ENCODE data around the gene ZNF765. TPM values are rescaled to one million over a fixed set of nuclear protein-coding genes. Genes with fewer than 3 reads are reported as not detected.
"Not testable (repeated sequence)": the region's sequence is repeated elsewhere in the genome, so short reads cannot be mapped to it uniquely, and the experiment has no call there.

Gene ZNF765
- total and polyA plus RNA-seq, 2 donors (not counting 1 experiment from before 2014, with no cell fraction given) = 5.3 to 24.0 TPM

DNA sequence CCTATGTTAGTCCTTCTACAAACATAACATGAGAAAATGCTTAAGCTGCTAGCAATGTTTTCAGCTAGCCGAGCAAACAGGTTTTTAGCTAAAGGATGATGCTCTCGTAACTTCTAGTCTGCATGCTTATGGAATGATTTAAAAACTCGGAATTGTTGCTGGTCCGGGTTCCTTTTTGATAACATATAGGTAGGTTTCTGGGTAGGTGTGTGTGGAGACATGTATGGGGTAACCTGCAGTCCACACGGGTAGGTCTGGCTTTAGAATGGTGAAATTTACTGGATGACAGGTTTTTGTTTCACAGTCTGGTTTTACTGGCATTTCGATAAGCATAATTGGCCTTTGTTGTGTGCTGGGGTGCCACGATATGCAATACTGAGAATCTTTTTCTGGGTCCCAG lies 77.0 kb downstream of the ZNF765 start:
- Mint-ChIP-seq H3K4me3 (no peak overlapping the region), H3K27me3 (no peaks in the 10 kb centered on the region), H3K4me1 (peaks cover 28% of the 10 kb centered on the region), H3K27ac (no peak overlapping the region), H3K9me3 (ENCODE audit: insufficient read depth) (peaks cover 7% of the 10 kb centered on the region)
- H3K79me2 ChIP-seq (ENCODE audit: control insufficient read depth, insufficient read depth, low read length) = peaks cover 48% of the 10 kb centered on the region
- no peaks in the 10 kb centered on the region for H3K27me3 ChIP-seq (replicated peaks in 1 of 4; ENCODE audit: control extremely low read depth in 1 of 4, control insufficient read depth in 3 of 4, insufficient read depth in 4 of 4, low read length in 3 of 4)
- no peaks in the 10 kb centered on the region for H4K20me1 ChIP-seq (ENCODE audit: control insufficient read depth, insufficient read depth, low read length, poor library complexity, severe bottlenecking)
- H3K4me2 ChIP-seq (replicated peaks; ENCODE audit: low read depth, low read length, poor library complexity, severe bottlenecking) = no peak overlapping the region
- 91% methylated on average over 5 of the region's 7 CpGs for WGBS (ENCODE audit: insufficient coverage)
- peaks cover 3 to 10% of the 10 kb centered on the region in 2 donors for H3K4me1 ChIP-seq (ENCODE audit: control insufficient read depth in 2 of 2, insufficient read depth in 2 of 2, low read length in 2 of 2)
- intact Hi-C loops (cut with micrococcal nuclease) = no loop called here
- no peak overlapping the region for H3K9ac ChIP-seq (ENCODE audit: low read length)
- H3K4me3 ChIP-seq (ENCODE audit: control extremely low read depth in 1 of 5, extremely low read depth in 1 of 5, insufficient read depth in 1 of 5, low read depth in 2 of 5, low read length in 4 of 5) = no peak overlapping the region
- no peak overlapping the region for H2AFZ ChIP-seq (ENCODE audit: insufficient read depth, low read depth, low read length, poor library complexity, severe bottlenecking)
- POLR2A ChIA-PET = no interaction called here
- DNase-seq (no peak), ATAC-seq (ENCODE audit: low read depth) (no peak)
- no peak overlapping the region for H3K27ac ChIP-seq (ENCODE audit: low read length in 2 of 2)
- peaks cover 0 to 13% of the 10 kb centered on the region in 2 experiments for H3K36me3 ChIP-seq (replicated peaks in 1 of 2; ENCODE audit: control extremely low read depth in 1 of 2, control insufficient read depth in 1 of 2, extremely low read depth in 1 of 2, insufficient read depth in 2 of 2, low read length in 1 of 2)
- TF ChIP-seq, protein P1, sequence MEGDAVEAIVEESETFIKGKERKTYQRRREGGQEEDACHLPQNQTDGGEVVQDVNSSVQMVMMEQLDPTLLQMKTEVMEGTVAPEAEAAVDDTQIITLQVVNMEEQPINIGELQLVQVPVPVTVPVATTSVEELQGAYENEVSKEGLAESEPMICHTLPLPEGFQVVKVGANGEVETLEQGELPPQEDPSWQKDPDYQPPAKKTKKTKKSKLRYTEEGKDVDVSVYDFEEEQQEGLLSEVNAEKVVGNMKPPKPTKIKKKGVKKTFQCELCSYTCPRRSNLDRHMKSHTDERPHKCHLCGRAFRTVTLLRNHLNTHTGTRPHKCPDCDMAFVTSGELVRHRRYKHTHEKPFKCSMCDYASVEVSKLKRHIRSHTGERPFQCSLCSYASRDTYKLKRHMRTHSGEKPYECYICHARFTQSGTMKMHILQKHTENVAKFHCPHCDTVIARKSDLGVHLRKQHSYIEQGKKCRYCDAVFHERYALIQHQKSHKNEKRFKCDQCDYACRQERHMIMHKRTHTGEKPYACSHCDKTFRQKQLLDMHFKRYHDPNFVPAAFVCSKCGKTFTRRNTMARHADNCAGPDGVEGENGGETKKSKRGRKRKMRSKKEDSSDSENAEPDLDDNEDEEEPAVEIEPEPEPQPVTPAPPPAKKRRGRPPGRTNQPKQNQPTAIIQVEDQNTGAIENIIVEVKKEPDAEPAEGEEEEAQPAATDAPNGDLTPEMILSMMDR (IDR thresholded peaks at IDR 0.05) = no peak
- no peak for TF ChIP-seq EZH2 (IDR thresholded peaks at IDR 0.05; ENCODE audit: borderline replicate concordance, insufficient read depth, low read depth, low read length, poor library complexity, severe bottlenecking)
- CTCF ChIA-PET = interaction anchor here (0.7 kb wide), 1 partner anchor 48 kb away, joined by 3 read pairs; no protein-coding TSS in a partner anchor
- H3K9me3 ChIP-seq (ENCODE audit: control extremely low read depth in 1 of 3, control insufficient read depth in 2 of 3, insufficient read depth in 1 of 3, low read length in 2 of 3) = peaks cover 1 to 30% (median 16%) of the 10 kb centered on the region in 3 donors

DNA sequence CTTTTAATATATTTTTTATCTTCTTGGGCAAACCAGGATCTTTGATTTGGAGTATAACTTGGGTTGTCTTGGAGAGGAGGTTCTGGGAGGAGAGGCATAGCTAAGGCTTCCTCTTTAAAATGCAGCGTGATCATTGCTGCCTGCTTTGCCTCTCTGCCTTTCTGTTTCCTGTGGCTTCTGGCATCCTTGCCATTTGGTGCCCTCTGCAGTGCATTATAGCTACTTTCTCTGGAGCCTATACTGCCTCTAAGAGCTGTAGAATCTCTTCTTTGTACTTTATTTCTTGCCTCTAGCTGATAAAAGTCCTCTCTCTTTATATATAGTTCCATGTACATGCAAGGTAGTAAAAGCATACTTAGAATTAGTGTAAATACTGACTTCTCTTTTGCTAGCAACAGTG lies 79.9 kb downstream of the ZNF765 start:
- Histone ChIP-seq H3K9me3 (ENCODE audit: control extremely low read depth in 1 of 3, control insufficient read depth in 2 of 3, insufficient read depth in 1 of 3, low read length in 2 of 3) (peaks cover 1 to 56% (median 36%) of the 10 kb centered on the region in 3 donors), H3K79me2 (ENCODE audit: control insufficient read depth, insufficient read depth, low read length) (peaks cover 51% of the 10 kb centered on the region), H3K36me3 (replicated peaks in 1 of 2; ENCODE audit: control extremely low read depth in 1 of 2, control insufficient read depth in 1 of 2, extremely low read depth in 1 of 2, insufficient read depth in 2 of 2, low read length in 1 of 2) (peaks cover 0 to 30% of the 10 kb centered on the region in 2 experiments)
- 29% methylated on average over 1 of the region's 1 CpG for WGBS (ENCODE audit: insufficient coverage)
- H3K4me3 ChIP-seq (ENCODE audit: control extremely low read depth in 1 of 5, extremely low read depth in 1 of 5, insufficient read depth in 1 of 5, low read depth in 2 of 5, low read length in 4 of 5); CTCF ChIA-PET; DNase-seq; H3K4me3 Mint-ChIP-seq; intact Hi-C loops (cut with micrococcal nuclease); H3K9ac ChIP-seq (ENCODE audit: low read length); H3K27me3 Mint-ChIP-seq; H2AFZ ChIP-seq (ENCODE audit: insufficient read depth, low read depth, low read length, poor library complexity, severe bottlenecking); POLR2A ChIA-PET; H3K27me3 ChIP-seq (replicated peaks in 1 of 4; ENCODE audit: control extremely low read depth in 1 of 4, control insufficient read depth in 3 of 4, insufficient read depth in 4 of 4, low read length in 3 of 4); ATAC-seq (ENCODE audit: low read depth); H3K4me1 Mint-ChIP-seq; H3K27ac Mint-ChIP-seq; H3K27ac ChIP-seq (ENCODE audit: low read length in 2 of 2); H3K4me2 ChIP-seq (replicated peaks; ENCODE audit: low read depth, low read length, poor library complexity, severe bottlenecking); H4K20me1 ChIP-seq (ENCODE audit: control insufficient read depth, insufficient read depth, low read length, poor library complexity, severe bottlenecking); H3K4me1 ChIP-seq (ENCODE audit: control insufficient read depth in 2 of 2, insufficient read depth in 2 of 2, low read length in 2 of 2): not testable (repeated sequence)
- H3K9me3 Mint-ChIP-seq (ENCODE audit: insufficient read depth) = peaks cover 12% of the 10 kb centered on the region

DNA sequence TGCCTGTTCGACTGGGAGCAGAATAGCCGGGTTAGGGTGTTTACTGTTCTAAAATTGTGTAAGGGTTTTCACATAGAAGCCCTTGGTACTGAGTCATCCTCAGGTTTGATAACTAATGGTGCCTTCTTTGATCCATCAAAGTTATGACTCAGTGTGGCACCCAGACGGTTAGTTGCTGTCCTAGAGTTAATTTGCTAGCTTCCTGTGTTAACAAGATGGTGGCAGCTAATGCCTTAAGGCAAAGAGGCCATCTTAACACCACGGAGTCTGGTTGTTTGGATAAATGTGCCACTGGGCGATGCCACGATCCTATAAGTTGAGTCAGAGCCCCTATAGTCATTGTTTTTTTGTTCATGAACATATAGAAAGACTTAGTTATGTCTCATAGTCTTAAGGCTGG lies 80.5 kb downstream of the ZNF765 start:
- not testable (repeated sequence) for DNase-seq
- H3K9me3 Mint-ChIP-seq (ENCODE audit: insufficient read depth) = peaks cover 12% of the 10 kb centered on the region

More for the DNA sequence above, 80.5 kb downstream of the ZNF765 start:
- H2AFZ ChIP-seq (ENCODE audit: insufficient read depth, low read depth, low read length, poor library complexity, severe bottlenecking); H3K27ac Mint-ChIP-seq; POLR2A ChIA-PET; H3K4me1 ChIP-seq (ENCODE audit: control insufficient read depth in 2 of 2, insufficient read depth in 2 of 2, low read length in 2 of 2); H3K4me2 ChIP-seq (replicated peaks; ENCODE audit: low read depth, low read length, poor library complexity, severe bottlenecking); H3K9ac ChIP-seq (ENCODE audit: low read length); H4K20me1 ChIP-seq (ENCODE audit: control insufficient read depth, insufficient read depth, low read length, poor library complexity, severe bottlenecking); H3K27me3 Mint-ChIP-seq; H3K27me3 ChIP-seq (replicated peaks in 1 of 4; ENCODE audit: control extremely low read depth in 1 of 4, control insufficient read depth in 3 of 4, insufficient read depth in 4 of 4, low read length in 3 of 4); H3K4me3 ChIP-seq (ENCODE audit: control extremely low read depth in 1 of 5, extremely low read depth in 1 of 5, insufficient read depth in 1 of 5, low read depth in 2 of 5, low read length in 4 of 5); CTCF ChIA-PET; H3K27ac ChIP-seq (ENCODE audit: low read length in 2 of 2); intact Hi-C loops (cut with micrococcal nuclease); H3K4me3 Mint-ChIP-seq; H3K4me1 Mint-ChIP-seq; ATAC-seq (ENCODE audit: low read depth): not testable (repeated sequence)
- H3K79me2 ChIP-seq (ENCODE audit: control insufficient read depth, insufficient read depth, low read length) = peaks cover 49% of the 10 kb centered on the region
- peaks cover 0 to 30% of the 10 kb centered on the region in 2 experiments for H3K36me3 ChIP-seq (replicated peaks in 1 of 2; ENCODE audit: control extremely low read depth in 1 of 2, control insufficient read depth in 1 of 2, extremely low read depth in 1 of 2, insufficient read depth in 2 of 2, low read length in 1 of 2)
- 96% methylated on average over 4 of the region's 6 CpGs for WGBS (ENCODE audit: insufficient coverage)
- peaks cover 1 to 61% (median 42%) of the 10 kb centered on the region in 3 donors for H3K9me3 ChIP-seq (ENCODE audit: control extremely low read depth in 1 of 3, control insufficient read depth in 2 of 3, insufficient read depth in 1 of 3, low read length in 2 of 3)

Data from B cell (primary cell).